HG03432 (cell line): ENCODE measurements around the gene ZNF775.

Experiments
- ATAC-seq: cut with Tn5 transposase; IDR thresholded peaks from one replicate; pipeline ENCODE4 v1.9.1; 2021; ENCODE audit warnings: mild to moderate bottlenecking, moderate library complexity; ENCODE audit not compliant: unreplicated experiment

Gene ZNF775

DNA sequence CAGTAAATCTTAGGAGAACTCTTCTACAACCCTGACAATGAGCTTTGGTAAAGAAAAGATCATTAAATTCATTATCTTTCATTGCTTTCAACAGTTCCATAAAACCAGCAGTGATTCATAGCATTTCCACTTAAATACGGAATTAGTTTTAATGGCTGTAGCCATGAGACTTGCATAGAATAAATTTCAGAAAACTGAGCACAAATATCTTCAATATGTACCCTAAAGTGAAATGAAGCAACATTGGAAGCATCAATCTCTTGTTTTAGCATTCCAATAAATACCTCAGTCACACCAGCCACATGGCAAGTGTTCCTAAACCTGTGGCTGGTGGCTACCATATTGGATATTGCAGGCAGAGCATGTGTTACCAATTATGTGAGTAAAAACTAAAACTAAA lies 34.1 kb upstream of the ZNF775 start:
- no peak for ATAC-seq

GRCh38 chr7:150346922-150347321 lies 32.2 kb upstream of the ZNF775 start:
- no peak for ATAC-seq

DNA sequence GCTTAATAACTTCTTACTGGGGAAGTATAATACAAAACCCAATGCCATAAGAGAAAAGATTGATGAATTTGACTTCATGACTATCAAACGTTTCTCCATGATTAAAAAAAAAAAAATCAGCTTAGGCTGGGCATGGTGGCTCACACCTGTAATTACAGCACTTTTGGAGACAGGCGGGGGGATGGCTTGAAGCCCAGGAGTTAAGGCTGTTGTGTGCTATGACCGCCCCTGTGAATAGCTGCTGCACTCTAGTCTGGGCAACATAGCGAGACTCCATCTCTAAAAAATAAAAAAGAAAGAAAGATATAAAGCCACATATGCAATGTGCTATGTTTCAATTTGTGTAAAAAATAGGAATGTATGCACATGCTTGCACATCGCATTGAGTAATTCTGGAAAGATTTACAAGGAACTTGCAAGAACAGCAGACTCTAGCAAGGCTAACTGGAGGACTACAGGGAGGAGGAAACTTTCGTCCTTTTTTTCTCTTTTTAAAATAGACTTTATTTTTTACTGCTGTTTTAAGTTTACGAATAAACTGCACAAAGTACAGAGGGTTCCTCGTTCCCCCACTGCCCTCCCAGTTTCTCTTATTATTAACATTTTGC lies 27.4 kb upstream of the ZNF775 start:
- no peak for ATAC-seq

DNA sequence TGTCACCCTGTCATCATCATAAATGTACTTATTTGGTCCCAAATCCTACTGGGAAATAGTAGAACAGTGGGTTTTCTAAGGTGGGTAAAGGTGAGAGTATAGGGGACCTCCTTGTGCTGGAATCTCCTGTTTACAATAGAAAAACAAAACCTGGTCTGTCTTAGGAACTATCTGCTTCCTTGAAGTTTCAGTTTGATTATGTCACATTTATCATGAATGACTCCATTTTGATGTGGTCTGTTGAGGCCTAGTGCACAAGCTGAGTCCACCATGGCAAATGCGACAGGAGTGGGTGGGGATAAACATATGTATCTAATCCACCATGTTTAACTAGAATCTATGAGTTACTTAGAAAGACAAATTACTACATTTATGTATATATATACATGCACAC lies 23.5 kb upstream of the ZNF775 start:
- ATAC-seq, result no peak

GRCh38 chr7:150356265-150356897 lies 22.7 kb upstream of the ZNF775 start:
- ATAC-seq, result no peak

- peak; percentile 72 for ATAC-seq
Observed at GRCh38 chr7:150357270-150357669, 21.9 kb upstream of the ZNF775 start.

- peak; percentile 11 for ATAC-seq
Observed at GRCh38 chr7:150357771-150358427, 21.2 kb upstream of the ZNF775 start.

GRCh38 chr7:150358433-150358832 lies 20.7 kb upstream of the ZNF775 start:
- ATAC-seq, result no peak

DNA sequence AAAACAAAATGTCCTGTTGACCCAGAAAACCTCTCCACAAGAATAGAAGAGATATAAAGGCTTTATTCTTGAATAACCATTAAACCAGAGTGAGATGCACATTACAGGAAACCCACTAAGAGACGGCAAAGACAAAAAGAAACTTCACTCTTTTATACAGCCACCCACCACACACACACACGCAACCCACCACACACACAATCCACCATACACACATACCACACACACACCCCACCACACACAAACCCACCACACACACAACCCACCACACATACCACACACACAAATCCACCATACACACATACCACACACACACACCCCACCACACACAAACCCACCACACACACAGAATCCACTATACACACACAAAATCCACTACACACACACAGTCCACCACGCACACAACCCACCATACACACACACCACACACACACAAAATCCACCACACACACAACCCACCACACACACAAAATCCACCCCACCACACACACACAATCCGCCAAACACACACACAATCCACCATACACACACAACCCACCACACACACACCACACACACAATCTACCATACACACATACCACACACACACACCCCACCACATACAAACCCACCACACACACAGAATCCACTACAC lies 20.0 kb upstream of the ZNF775 start:
- no peak for ATAC-seq

- ATAC-seq, result no peak
Observed at GRCh38 chr7:150359622-150360362, 19.3 kb upstream of the ZNF775 start.

DNA sequence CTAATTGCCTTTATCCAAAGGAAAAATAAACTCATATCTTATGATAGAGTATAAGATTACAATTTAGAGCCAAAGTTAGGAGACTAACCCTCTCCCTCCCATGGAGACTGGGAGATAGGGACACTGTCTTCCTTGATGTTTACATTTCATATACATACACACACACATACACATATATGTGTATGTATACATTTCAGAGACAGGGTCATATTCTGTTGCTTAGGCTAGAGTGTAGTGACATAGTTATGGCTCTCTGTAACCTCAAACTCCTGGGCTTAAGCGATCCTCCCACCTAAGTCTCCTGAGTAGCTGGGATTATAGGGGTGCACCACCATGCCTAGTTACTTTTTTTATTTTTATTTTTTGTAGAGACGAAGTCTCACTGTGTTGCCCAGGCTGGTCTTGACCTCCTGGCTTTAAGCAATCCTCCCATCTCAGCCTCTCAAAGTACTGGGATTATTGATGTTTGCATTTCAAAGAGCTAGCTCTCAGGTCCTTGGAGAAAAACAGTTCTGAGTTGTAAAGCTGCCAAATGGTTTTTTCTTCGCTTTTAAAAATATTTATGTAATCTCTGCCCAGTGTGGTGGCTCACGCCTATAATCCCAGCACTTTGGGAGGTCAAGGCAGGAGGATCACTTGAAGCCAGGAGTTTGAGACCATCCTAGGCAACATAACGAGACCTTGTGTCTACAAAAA lies 18.6 kb upstream of the ZNF775 start:
- ATAC-seq, result no peak

- ATAC-seq, result no peak
Observed at GRCh38 chr7:150361402-150361801, 17.7 kb upstream of the ZNF775 start.

DNA sequence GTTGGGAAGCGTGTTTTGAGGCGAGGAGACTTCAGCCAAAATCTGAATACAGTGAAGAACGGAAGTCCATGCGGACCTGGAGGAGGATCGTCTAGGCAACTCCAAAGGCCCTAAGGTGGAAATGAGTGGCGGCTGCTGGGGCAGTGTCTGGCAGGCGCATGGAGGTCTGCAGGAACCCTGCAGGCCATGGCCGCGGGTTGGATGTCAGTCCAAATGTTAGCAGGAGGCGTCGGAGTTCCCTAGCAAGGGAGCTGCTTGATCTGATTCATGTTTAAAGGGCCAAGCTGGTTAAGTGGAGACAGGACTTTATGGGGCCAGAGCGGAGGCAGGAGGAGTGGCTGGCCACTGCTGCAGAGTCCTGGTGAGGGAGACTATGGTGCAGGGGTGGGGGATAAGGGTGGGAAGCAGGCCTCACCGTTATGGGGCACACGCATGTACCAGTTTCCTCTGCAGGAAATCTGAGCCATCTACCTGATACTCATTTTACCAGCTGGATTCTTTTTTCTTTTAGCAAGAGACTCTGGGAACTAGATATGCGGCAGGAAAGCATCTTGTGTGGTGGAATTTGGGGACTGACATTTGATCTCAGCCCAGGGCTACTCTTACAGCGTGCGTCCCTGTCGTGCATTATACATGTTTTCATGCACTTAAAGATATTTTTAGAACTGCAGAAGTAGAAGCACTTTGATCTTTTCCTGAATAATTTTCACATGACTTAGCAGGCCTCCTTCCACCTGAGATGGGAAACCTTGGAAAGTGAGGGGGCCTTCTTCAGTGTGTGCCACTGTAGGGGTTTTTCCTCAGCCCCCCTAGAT lies 17.1 kb upstream of the ZNF775 start:
- no peak for ATAC-seq

GRCh38 chr7:150363370-150363769 lies 15.8 kb upstream of the ZNF775 start:
- no peak for ATAC-seq

DNA sequence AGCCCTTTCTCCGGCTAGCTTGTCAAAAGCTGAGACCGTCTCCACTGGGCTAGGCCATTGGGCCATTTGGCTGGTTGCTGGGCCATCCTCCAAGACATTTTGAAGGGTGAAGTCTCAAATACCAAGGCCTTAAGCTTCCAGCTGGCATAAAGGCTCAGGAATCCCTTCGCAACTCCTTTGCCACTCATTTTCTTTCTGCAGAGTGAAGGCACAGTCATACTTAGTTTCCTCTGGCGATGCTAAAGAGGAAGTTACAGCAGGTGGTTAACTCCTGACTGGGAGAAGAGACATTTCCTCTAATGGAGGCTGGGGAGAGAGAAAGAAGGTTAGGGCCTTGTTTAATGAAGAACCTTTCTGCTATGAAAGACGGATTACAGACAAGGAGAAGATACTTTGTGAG lies 15.3 kb upstream of the ZNF775 start:
- no peak for ATAC-seq

- no peak for ATAC-seq
Observed at GRCh38 chr7:150365194-150365593, 13.9 kb upstream of the ZNF775 start.

- no peak for ATAC-seq
Observed at GRCh38 chr7:150365673-150366398, 13.3 kb upstream of the ZNF775 start.

DNA sequence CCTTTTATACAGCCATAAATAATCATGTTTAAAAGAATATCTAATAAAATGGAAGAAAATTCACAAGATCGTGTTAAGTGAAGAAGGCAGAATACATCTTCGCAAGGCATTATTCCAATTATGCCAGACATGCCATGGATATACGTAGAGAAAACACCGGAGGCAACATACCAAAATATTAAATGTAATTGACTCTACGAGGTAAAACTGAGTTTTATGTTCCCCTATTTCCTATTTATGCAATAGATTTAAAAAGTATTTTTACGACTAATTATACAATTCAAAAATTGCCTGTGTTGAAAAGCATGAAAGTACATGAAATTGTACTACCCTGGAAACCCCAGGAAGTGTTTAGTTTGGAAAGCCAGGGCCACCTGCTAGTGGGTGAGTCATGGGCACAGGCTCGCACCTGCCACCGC lies 11.4 kb upstream of the ZNF775 start:
- ATAC-seq, result no peak
